HL-60 (cell line): ENCODE results near the gene CPLX4.

ENCODE experiments used
- GABPA ChIP-seq: IDR thresholded peaks from 2 replicates; pipeline ENCODE4 v1.6.1; 2012; ENCODE audit warnings: low read depth
- TF ChIP-seq, protein P1 (sequence below): IDR thresholded peaks from one replicate; pipeline ENCODE4 v1.5.1; 2011; ENCODE audit warnings: low read length, control low read depth, inconsistent platforms; ENCODE audit not compliant: insufficient read depth

DNA sequence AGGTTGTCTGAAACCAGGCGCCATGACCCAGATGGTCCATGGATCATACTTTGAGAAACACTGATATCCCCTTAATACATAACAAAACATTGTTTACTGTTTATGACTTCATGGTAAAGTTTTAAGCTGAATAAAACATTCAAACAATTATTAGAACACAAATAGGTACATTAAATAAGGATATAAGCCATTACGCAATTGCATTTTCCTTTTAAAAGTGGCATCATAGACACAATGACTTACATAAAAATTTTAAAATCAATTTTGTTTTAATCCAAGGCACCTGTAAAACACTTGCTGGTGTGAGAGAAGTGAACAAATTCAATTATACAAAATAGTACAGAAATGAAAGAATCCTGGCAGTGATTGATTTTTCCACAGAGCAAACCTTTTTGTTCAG is 10.2 kb upstream of the CPLX4 start:
- TF ChIP-seq, protein P1, sequence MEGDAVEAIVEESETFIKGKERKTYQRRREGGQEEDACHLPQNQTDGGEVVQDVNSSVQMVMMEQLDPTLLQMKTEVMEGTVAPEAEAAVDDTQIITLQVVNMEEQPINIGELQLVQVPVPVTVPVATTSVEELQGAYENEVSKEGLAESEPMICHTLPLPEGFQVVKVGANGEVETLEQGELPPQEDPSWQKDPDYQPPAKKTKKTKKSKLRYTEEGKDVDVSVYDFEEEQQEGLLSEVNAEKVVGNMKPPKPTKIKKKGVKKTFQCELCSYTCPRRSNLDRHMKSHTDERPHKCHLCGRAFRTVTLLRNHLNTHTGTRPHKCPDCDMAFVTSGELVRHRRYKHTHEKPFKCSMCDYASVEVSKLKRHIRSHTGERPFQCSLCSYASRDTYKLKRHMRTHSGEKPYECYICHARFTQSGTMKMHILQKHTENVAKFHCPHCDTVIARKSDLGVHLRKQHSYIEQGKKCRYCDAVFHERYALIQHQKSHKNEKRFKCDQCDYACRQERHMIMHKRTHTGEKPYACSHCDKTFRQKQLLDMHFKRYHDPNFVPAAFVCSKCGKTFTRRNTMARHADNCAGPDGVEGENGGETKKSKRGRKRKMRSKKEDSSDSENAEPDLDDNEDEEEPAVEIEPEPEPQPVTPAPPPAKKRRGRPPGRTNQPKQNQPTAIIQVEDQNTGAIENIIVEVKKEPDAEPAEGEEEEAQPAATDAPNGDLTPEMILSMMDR: no peak
- no peak for TF ChIP-seq GABPA
